GM21367 (cell line): ENCODE data around the gene PTPRN2.
"Not testable (repeated sequence)": the region's sequence is repeated elsewhere in the genome, so short reads cannot be mapped to it uniquely, and the experiment has no call there.

Experiments used
- ATAC-seq: cut with Tn5 transposase; IDR thresholded peaks from one replicate; pipeline ENCODE4 v1.9.1; 2021; ENCODE audit not compliant: unreplicated experiment

The PTPRN2 gene

DNA sequence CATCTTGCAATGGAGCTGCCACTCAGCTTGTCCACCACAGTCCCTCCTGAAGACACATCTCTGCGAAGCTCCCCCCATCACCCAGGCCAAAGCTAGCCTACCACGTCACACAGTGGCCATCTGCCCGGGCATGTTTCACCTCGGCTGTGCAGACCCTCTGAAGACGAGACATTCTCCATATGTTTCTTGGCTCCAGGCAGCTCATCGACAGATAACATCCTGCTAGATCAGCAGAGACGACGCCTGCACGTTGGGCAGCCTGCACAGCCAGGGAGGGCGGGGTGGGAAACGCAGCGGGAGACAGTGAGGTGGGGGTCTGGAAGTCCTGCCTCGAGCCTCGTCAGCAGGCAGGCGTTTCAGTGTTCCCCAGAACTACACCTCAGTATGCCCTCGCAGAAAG, 53.0 kb downstream of the PTPRN2 start:
- no peak for ATAC-seq

DNA sequence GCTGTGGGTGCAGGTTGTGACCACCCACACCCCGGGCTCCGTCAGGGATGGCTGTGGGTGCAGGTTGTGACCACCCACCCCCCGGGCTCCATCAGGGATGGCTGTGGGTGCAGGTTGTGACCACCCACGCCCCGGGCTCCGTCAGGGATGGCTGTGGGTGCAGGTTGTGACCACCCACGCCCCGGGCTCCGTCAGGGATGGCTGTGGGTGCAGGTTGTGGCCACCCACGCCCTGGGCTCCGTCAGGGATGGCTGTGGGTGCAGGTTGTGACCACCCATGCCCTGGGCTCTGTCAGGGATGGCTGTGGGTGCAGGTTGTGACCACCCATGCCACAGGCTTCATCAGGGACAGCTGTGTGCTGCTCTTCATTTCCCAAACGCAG, 53.5 kb downstream of the PTPRN2 start:
- not testable (repeated sequence) for ATAC-seq

DNA sequence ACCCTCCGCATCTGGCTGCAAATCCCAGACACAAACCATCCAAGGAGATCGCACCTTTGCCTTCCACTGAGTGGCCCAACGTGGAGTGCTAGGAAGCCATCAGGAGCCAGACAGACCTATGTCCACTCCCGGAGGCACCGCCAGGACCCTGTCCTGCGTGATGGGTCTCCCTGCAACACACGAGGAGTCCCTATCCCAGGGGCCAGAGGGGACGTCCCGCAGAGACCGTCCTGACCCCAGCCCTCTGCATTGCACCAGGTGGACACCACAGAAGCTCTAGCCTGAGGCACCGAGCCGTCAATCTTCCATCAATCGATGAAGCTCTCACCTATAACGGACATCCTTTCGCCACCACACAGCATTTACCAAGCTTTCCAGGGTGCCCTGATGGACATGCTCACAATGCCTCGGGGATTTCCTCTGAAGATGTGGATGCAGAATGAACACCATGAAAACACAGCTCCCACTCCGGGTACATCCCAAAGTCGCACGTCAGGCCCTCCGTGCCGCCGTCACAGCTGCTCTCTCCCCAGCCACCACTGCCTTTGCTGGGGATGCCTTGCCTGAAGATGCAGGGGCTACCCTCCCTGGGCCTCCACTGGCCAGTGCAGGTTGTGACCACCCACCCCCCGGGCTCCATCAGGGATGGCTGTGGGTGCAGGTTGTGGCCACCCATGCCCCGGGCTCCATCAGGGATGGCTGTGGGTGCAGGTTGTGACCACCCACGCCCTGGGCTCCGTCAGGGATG, 54.1 kb downstream of the PTPRN2 start:
- no peak for ATAC-seq

DNA sequence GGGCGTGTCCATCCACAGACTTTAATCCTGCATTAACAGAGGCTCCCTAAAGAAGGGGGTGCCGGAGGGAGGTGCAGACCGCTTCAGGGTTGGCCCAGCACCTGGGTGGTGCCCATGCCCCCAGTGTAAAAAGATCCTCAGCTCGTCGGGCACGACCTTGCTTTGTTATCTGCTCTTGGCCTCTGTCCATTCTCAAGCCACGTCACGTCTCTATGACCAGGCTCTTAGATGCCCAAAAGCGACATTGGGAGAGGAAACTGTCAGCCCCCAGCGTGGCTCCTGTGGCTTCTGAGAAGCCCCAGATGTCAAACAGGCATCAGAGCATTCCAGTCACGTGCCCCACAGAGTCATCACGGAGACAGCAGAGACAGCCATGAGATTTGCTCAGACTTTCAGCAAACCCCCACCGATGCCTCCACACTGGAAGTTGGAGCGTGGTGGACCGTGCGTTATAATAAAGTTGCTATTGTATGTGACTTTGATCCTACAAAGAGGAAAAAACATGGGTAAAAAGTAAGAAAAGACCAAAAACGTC, 55.5 kb downstream of the PTPRN2 start:
- ATAC-seq: no peak

DNA sequence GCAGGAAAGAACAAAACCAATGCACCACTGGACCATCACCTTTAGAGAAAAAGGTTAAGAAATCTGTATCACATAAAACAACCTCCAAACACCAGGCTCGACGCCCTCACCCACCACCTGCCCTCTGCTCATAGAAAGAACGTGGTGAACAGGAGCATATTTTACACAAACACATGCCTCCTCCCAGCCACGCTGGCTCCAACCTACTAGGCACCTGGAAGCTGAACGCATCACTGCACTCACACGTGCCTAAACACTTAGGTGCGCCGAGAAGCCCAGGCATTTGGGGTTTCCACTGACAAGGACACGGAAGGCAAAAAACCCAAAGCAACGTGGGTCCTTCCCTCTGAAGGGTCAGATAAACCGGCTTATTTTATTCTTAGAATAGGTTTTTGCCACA, 56.0 kb downstream of the PTPRN2 start:
- no peak for ATAC-seq

DNA sequence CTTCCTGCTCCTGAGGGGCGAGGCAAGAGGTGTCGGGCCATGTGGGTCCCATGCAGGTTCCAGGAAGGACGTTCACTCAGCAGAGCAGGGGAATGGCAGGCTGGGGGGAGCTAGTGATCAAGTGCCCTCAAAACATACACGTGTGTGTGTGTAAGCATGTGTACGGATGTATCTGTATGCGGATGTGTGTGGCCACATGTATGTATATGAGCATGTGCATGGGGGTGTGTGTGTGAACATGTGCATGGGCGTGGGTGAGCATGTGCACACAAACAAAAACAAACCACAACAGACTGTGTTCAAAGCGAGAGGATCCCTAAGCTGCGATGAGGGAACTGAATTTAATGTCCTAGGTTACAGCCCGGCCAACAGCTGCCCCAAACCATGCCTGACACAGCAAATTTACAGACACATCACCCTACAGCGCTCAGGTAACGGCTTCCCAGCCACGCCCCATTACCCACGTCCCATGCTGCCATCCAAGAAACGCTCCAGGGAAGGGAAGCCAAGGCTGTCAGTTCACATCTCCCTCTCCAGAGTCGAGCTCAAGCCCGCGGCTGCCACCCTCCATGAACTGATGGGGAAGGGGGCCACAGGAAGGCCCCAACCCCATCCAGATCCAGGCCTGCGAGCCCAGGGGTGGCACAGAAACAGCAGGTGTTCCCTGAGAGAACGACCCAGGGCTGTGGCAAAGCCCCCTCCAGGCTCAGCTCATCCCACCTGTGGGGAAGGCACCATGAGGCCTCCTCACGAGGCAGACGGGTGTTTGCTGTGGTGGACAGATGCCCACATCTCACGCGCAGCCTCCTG, 56.6 kb downstream of the PTPRN2 start:
- ATAC-seq: no peak

DNA sequence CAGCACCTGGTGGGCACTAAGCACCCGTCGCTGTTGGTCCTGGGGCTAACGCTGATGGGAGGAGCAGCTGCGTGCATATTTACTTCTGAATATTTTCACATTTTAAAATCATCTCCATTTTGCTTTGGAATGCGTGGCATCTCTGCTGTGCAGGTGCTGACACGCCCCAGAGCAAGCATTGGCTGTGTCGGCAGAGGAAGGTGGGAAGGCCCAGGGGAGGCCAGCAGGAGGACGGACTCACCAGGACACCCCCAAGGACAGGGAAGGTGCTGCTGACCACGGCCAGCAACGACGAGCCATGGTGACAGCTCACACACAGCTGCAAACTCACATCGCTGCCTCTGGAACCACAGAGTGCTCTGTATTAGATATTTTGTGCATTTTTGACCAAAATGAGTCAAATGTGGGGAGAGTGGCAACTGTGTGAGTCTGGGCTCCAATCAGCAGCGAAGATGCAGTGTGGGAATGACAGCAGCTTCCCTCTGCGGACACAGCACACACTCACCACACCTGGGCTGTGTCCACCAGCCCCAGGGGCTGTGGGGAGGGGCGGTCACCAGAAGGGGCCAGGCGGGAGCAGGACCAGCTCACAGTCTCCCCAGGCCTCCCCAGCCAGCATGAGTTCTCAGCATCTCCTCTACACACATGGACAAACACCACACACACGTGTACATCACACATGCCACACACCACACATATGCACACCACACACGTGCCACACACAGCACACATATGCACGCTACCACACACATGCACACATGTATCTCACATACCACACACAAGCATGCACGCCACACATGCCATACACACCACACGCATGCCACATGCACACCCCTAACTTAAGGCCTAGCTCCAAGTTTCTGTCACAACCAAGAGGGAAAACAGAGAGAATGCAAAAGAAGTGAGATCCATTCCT, 58.2 kb downstream of the PTPRN2 start:
- no peak for ATAC-seq

DNA sequence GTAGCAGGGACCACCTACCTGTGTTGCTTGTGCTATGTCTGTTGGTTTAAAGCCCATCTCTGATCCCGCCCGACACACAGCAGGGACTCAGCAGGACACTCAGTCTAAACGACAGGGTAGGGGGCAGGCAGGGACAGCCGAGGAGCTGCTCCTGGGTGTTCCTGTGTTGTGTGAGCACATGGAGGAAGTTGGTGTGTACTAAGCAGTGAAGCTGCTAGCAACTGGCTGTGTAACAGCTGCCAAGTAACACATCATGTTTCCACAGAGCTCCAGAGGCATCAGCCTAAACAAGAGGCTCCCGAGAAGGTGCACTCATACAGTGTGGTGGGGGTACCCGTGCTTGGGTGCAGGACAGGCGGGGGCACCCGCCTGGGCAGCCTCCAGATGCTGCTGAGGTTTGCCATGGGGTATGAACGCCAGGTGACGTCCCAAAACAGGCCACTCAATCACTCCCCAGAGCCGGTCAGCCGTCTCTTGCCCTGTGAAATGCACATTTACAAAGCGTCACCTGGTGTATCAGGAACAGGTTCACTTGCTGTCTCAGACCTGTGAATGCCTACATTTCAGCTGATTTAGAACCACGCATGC, 59.6 kb downstream of the PTPRN2 start:
- no peak for ATAC-seq

DNA sequence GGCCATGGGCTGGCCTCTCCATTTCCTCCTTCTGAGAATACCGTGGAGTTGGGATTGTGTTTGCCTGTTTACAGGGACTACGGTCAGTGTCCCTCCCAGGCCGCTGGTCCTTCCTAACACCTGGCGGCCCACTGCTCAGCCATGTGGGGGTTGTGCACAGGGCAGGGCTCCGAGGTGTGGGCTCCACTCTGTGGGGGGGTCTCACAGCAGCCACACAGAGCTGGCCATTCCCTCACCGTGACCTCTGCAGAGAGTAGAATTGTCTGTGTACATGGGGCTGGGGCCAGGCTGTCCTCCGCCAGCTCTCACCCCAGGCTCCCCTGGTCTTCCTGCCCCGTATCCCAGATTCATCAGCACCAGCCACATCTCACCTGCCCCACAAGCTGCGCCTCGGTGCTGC, 60.1 kb downstream of the PTPRN2 start:
- no peak for ATAC-seq

DNA sequence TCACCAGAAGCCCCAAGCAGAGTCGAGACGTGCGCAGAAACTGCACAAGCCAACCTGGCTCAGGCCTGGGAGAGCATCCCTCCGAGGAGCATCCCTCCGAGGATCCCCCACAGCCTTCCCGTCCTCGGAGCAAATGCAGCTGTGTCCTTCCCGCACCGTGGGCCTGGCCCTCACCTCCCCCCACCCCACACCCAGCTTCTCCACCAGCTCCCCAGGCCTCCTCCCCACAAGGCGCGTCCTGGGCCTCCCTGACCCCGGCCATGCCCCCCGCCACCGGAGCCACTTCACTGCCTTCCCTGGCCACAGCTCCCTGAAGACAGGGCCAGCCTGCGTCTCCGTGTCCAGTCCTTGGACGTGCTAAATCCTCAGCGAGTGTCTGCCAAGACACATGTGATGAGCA, 60.6 kb downstream of the PTPRN2 start:
- ATAC-seq: no peak

DNA sequence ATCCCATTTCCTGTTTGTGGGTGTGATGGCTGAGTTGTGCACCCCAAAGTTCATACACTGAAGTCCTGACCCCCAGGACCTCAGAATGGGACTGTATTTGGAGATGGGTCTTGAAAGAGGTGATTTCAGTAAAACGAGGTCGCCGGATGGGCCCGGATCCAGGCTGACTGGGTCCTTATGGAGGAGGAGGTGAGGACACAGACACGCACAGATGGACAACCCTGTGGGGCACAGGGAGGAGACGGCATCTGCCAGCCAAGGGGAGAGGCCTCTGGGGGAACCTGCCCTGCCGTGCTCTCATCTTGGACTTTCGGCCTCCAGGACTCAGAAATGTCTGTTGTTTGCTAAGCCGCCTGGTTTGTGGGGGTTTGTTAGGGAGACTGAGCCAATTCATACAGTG, 61.1 kb downstream of the PTPRN2 start:
- ATAC-seq: no peak

DNA sequence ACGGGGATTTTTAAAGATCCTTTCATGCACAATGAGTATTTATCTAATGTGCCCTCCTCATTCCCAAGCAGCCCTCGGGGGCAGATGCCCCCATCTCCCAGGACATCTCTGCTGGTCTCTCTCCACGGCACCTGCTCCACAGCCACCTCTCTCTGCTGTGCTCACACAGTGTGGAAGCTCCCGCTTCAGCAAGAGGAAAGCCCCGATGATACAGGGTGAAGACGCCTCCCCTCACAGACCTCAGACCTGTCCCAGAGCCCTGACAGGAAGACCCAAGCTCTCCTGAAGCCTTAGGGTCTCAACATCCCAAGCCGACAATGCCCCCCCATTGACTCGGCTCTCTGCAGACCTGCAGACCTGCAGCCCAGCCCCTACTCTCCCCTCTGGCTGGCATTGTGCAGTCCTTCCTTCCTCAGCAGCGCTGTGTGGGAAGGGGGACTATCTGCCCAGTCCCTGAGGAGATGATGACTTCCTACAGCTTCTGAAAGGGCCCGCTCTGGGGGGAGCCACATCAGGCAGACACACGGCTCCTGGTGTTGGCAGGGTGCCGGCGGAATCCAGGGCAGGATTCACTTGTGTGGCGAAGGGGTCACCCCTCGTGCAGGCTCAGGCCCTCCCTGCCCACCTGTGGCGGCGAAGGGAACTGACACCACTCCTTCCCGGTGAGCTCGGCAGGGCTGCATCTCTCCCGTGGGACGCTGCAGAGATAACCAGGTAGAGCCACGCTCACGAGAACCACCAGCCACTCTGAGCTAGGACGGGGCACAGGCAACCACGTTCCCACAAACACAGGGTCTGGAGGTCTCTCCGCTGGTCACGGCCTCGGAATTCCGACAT, 61.8 kb downstream of the PTPRN2 start:
- no peak for ATAC-seq

DNA sequence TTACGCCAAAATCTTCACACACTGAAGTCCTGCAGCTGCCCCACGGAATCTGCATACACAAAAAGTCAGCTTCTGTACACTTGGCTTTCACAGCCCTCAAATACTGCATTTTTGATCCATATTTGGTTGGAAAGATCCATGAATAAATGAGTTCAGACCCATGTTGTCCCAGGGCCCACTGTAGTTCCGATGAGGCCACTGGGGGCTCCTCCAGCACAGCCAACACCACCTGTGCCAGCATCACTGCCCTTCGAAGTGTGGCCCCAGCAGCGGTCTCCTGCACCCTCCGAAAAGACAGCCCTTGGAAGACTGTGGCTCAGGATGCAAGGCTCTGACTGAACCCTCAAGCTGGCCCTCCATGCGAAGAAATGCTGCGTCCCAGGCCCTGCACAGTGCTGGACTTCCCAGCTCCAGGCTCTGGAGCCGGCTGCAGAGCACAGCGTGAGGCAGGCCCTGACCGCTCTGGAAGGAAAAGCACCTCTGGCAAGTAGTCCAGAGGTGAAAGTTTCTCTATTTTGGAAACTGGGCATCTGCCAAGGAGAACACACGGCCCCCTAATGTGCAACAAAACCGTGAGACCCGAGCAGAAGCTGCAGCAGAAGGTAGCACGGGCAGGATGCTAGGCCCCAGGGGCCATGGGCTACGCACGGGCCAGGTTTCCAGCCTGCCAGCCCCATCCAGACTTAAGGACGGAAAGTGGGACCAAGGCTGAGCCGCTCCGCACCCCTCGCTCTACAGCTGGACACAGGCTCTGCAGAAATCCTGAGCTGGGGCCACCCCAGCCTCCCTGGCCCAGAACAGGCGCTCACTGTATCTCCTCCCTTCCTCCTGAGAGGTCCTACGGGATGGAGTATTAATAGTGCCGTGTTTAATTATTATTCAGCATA, 62.6 kb downstream of the PTPRN2 start:
- ATAC-seq: no peak

DNA sequence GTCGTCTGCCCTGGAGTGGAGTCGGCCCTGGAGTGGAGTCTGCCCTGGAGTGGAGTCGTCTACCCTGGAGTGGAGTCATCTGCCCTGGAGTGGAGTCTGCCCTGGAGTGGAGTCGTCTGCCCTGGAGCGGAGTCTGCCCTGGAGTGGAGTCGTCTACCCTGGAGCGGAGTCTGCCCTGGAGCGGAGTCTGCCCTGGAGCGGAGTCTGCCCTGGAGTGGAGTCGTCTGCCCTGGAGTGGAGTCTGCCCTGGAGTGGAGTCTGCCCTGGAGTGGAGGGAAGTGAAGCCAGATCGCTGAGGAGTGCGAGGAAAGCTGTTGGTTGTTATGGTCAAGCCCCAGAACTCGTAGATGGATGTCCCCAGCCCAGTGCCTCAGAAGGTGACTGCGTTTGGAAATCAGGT, 63.3 kb downstream of the PTPRN2 start:
- ATAC-seq: not testable (repeated sequence)

DNA sequence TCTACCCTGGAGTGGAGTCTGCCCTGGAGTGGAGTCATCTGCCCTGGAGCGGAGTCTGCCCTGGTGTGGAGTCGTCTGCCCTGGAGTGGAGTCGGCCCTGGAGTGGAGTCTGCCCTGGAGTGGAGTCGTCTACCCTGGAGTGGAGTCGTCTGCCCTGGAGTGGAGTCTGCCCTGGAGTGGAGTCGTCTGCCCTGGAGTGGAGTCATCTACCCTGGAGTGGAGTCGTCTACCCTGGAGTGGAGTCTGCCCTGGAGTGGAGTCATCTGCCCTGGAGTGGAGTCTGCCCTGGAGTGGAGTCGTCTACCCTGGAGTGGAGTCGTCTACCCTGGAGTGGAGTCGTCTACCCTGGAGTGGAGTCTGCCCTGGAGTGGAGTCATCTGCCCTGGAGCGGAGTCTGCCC, 63.7 kb downstream of the PTPRN2 start:
- not testable (repeated sequence) for ATAC-seq

DNA sequence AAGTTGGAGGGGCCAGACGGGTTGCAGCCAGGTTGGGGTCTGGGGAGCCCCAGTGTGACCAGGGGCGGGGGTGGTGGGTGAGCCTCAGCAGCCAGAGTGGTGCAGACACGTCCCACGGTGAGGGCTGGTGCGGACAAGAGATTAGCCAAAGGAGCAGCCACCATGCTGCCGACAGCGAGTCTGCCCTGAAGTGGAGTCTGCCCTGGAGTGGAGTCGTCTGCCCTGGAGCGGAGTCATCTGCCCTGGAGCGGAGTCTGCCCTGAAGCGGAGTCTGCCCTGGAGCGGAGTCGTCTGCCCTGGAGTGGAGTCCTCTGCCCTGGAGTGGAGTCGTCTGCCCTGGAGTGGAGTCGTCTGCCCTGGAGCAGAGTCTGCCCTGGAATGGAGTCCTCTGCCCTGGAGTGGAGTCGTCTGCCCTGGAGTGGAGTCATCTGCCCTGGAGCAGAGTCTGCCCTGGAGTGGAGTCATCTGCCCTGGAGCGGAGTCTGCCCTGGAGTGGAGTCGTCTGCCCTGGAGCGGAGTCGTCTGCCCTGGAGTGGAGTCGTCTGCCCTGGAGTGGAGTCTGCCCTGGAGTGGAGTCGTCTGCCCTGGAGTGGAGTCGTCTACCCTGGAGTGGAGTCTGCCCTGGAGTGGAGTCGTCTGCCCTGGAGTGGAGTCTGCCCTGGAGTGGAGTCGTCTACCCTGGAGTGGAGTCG, 64.3 kb downstream of the PTPRN2 start:
- ATAC-seq: not testable (repeated sequence)

DNA sequence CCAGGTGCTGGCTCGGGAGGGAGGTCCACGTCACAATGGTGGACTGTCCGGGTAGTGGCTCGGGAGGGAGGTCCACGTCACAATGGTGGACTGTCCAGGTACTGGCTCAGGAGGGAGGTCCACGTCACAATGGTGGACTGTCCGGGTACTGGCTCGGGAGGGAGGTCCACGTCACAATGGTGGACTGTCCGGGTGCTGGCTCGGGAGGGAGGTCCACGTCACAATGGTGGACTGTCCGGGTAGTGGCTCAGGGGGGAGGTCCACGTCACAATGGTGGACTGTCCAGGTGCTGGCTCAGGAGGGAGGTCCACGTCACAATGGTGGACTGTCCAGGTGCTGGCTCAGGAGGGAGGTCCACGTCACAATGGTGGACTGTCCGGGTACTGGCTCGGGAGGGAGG, 65.8 kb downstream of the PTPRN2 start:
- ATAC-seq: not testable (repeated sequence)

DNA sequence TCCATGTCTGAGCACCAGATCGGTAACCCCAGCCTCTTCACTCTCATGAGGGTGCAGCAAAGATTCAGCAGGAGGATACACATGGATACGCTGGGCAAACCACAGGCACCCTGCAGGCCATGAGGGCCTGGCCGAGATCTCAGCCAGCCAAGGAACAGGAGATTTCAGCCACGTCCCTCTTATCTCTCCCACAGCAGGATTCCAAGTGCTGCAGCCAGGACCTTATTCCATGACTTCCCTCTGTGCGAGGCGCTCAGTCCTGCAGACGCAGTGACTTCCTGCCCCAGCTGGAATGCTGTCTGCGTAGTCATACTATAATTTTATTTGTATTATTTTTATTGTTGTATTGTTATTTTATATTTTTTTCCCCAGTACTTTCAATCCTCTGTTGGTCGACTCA, 66.8 kb downstream of the PTPRN2 start:
- ATAC-seq: no peak
